ENCODE results near the gene PPP1R9B.

Gene PPP1R9B

DNA sequence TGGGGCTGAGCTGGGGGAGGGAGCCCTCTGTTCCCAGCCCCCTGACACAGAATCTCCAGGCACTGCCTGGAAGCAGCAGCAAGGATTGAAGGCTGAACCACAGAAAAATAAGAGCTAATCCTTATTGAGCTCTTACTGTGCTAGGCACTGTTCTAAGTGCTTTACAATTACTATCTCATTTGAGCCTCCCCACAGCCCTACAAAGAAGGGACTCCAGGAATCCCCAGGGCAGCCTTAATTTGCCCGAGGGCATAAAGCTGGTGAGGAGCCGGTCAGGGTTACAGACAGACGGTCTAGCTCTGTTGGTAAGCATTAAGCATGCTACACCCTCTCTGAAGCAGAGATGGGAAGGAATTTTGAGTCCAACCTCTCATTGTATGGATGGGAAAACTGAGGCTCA is 27.5 kb downstream of the PPP1R9B start:
- DNase-seq = no peak

DNA sequence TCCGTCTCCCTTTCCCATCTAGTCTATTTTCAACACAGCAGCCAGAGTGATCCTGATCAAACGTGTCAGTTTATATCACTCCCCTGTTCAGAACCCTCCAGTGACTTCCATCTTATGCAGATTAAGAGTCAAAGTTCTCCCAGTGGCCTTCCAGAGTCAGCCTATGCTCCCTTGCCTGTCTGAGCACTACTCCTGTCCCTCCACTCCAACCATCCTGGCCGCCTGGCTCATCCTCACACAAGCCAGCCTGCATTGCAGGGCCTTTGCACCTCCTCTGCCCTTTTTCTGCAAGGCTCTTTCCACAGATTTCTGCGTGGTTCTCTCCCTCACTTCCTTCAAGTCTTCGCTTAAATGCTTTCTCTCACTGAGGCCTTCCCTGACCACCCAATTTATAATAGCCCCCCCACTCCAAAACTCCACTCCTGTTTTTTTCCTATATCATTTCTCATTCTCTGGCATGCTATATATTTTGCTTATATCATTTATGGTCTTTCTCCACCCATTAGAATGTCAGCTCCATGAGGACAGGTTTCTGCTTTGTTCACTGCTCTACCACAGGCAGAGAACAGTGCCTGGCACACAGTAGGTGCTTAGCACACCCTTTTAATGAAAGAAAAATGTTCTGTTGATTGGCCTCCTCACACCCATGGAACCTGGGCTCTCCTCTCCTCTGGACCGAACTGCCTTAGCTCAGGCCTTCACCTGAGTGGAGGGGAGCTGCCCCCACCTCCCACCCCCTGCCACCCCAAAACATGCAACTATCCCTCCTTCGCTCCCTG is 29.8 kb downstream of the PPP1R9B start:
- no peak for DNase-seq

DNA sequence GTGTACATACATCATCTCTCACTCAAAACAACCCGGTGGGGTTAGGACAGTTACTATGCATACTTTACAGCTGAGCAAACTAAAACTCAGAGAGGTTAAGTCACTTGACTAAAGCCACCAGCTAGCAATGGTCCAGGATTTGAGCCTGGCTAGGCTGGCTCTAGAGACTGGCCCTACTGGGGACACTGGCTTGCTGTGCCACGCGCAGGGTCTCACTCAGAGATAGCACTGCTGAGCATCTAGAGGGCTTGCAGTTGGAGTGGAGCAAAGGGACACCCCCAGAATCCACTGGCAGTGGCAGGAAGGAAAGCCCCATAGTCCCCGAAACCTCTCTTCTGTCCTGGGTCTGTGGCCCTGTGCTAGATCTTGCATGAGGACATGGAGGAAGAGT is 31.7 kb downstream of the PPP1R9B start:
- DNase-seq = no peak

DNA sequence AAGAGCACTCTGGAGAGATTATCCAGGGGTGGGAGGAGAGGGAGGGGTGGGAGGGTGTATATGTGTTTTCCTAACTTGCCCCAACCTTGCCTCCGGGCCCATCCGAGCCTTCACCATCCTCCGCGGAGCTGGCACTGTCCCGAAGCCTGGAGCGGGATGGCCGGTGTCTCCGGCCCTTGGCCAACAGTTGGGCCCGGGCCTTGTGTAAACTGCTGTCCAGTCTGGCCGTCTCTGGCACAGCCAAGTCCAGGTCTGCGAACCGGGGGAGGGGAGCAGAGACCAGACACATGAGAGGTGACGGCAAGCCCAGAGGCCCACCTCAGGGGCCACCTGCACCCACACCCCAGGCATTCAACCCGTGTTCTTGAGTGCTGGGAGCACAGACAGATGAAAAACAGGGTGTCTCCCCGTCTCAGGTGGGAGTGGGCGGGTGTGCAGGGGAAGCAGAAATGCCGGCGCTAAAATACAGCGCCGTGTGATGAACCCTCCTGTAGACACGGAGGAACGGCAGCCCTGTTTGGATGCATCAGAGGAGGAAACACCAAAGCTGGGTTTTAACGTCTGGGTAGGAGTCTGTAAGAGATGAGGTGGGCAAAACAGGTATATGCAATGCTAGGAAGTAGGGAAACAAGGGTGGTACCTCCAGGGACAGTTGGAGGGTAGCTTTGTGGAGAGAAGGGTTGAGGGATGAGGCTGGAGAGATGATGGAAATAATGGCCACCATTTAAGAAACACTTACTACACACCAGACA is 32.2 kb downstream of the PPP1R9B start:
- no peak for DNase-seq

DNA sequence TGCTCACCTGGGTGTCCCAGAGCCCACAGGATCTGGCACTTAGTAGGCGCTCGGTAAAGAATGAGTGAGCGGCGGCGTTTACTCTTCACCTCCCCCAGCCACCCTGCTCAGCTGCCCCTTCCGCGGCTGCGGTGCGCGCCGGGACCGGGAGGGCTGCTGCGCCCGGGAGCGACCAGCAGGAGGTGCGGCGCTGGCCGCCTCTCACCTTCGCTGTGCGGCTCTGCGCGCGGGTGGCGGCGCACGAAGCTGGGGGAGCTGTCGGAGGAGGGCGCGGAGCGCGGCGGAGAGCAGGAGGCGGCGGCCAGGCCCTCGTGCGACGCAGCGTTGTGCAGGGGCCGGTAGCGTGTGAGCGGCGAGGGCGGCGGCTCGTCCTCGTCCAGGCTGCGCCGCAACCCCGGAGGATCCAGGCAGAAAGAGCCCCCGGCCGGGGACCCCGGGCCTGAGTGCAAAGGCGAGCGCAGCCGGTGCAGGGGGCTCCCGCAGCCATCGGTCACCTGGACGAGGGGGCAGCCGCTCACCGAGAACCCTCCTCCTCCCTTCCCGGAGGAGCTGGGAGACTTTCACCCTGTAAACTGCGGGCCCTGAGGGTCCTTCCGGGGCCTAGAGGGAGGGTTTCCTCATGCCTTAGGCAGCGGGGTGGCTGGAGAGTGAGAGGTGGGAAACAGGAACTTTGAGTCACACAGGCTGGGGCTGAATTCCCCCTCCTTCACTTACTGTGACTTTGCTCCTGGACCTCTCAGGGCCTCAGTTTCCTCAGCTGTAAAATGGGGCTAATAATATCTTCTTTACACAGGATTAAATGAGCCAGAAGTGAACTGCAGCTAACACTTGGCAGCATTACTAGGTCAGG is 33.0 kb downstream of the PPP1R9B start:
- no peak for DNase-seq

DNA sequence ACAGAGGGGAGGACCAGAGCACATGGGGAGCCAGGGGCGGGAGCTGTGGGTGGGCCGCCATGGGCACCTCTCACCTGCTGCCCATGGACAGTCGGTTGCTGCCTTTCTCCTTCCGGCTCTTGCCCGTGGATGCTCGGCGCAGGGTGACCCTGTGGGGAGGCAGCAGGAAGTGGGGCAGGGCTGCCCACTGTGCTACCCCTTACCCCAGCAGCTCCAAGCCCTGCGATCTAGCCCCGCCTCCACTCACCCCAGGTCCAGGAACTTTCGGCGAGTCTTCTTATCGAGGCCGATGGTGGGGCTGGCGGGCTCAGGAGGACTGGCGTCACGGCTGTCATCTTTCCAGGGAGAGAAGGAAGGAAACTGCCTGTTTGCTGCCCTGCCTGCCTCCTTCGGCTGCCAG is 34.7 kb downstream of the PPP1R9B start:
- DNase-seq = no peak

DNA sequence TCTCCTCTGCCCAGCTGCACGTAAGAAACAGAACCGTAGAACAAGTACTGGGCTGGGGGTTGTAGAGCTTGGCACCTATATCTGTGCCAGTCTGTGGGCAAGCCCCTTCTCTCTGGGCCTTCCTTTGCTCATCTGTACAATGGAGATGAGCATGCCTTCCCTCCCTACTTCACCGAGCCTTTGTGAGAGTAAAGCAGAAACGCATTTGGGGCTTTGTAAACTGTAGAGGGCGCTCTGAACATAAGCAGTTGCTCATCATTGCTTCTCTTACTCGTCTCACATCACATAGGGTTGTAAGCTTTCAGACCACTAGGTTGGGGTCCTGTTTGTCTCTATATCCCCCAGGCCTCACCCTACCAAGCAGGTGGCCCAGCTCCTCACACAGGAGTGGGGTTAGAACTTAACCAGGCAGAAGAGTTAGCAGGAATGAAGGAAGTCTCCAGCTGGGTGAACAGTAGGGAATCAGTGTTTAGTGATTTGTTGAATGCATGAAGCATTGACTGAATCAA is 35.6 kb downstream of the PPP1R9B start:
- peak; percentile 52 for DNase-seq

DNA sequence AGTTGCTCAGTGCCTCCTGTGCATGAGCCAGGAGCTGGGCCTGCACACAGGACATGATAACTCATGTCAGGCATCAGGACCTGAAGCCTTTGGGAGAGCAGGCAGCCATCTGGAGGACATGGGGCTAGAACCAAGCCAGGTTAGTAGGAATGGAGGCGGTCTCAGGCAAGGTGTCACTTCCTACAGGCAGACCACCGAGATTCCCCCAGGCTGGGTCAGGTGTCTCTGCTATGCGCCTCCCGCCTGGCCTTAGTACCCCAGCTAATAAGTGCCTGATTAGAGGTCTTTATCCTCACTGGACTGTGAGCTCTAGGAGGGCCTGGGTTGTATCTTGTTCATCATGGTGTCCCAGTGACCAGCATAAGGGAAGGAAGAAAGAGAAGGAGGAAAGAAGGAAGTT is 36.1 kb downstream of the PPP1R9B start:
- no peak for DNase-seq

DNA sequence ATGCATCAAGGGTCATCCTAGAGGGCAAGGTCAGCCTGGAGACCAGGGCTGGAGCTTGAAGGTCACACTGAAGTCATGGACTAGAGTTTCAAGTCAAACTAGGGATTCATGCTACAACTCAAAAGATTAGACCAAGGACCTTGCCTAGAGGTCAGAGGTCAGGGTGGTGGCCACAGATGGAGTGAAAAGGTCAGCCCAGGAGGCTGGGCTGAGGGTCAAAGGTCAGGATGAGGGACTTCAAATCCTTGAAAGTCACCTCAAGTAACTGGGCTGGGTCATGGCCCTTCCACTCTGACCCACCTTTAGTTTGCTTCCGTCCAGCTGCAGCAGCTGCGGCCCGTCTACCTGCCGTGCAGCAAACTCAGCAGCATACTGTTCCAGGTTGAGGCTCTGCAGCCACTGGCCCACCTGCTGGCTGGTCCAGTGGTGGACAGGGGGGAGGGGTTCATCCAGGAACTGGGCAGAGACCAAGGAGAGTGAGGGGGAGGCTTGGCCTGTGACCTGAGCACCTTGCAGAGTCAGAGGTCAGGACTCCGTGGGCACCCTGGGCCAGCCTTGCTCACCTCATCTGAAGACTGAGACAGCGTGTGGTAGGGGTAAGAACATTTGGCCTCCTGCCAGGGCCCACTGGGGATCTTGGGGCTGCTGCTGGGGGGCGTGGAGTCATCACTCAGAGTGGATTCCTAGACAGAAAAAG is 36.7 kb downstream of the PPP1R9B start:
- DNase-seq = no peak

DNA sequence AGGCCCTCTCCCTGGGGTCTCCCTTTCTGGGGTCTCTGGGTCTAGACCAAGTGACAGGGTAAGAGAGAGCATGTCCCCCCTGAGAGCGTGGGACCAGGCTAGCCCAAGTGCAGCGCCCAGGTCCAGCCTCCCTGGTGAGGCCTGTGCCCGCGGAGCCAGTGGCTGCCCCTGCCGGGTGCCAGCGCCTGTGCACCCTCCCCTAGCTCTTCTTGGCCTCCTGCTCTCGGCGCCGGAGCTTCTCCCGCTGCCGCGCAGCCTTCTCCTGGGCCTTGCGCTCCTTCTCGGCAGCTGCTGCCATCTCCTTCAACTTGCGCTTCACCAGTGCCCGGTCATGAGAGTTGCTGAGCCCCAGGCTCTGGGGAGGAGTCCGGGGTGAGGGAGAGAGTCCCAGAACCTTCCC is 37.8 kb downstream of the PPP1R9B start:
- no peak for DNase-seq

DNA sequence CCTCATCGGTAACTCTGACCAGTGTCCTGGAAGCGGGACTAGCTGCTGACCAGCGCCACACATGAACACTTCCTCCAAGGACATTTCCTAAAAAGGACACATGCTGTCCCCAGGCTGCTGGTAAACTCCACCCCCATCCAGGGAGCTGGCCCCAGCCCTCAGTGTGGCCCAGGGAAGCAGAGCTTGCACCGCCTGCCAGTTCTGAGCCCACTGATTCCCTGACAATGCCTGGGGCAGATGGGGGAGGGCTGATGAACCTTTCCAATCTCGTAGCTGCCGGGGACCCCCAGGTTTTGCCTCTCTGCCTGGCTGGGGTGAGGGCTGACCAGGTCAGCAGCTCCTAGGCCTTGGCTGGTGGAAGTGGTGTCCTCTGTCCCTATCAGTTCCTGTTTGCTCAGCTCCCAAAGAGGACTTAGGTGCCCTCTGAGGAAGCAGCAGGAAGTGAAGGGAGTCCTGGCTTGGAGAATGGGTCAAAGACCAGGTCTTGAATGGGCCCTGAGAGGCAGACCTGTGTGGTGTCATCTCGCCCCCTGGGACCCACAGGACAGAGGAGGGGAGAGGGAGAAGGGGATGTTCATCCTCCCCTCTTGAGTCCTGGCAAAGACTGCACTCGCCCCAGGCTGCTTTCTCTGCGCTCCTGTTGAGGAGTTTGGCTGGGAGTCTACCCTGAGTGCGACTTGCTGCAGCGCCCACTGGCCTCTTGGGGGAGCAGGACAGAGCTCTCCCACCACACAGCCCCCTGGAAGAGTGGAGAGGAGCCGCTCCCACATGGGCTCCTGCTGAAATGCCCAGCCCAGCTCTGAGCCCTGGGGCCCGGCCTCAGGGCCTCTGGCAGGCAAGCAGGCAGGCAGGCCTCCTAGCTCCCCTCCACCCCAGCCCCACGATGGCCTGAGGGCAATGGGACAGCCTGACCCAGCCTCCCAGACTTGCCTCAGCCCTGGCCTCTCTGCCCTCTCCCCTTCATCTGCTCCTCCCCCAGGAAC is 38.5 kb downstream of the PPP1R9B start:
- no peak for DNase-seq

DNA sequence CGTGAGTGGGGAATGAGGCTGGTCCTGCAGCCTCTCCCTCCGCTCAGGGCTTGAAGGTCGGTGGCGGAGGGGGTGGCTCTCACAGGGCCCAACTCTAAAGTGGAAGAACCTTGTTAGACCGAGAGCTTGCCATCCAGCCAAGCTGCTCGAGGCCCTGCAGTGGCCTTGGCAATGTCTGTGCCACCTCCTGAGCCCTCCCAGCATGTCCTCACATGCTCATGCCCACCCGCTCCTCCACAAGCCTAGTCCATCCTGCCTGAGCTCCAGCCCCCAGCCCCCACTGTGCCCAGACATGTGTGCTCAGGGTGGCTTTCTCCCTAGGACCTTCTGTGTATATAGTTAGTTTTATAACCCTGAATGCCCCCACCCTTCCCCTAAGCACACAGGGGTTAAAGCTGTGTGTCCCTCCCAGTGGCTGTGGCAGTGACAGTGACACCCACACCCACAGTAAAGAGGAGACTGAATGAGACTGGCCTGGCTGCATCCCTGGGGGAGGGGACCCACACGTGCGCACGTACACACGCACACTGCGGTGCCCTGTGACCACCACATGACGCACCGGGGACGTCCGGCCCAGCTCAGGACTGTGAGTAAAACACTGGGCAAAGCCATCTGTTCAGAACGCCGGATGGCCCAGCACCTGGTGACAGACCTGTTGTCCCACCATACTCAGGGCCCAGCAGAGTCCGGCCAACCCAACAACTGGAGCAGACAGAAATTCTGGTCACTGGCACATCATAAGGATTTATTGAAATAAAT is 39.7 kb downstream of the PPP1R9B start:
- DNase-seq = peak; percentile 54

DNA sequence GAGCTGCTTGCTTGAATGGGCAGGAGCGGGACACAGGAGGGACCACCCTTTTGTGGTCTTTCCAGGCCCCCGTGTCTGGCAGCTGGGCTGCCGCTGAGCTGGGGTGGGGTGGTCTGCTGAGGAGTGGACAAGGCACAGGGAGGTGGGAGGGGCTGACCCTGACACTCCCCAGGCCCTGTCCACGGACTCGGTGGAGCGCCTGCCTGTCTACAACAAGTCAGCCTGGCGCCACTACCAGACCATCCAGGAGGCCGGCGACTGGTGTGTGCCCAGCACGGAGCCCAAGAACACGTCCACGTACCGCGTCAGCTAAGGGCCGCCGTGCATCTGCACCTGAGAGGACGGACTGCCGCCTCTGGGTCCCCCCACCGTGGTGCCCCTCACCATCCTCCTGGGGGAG is 40.7 kb downstream of the PPP1R9B start:
- no peak for DNase-seq

DNA sequence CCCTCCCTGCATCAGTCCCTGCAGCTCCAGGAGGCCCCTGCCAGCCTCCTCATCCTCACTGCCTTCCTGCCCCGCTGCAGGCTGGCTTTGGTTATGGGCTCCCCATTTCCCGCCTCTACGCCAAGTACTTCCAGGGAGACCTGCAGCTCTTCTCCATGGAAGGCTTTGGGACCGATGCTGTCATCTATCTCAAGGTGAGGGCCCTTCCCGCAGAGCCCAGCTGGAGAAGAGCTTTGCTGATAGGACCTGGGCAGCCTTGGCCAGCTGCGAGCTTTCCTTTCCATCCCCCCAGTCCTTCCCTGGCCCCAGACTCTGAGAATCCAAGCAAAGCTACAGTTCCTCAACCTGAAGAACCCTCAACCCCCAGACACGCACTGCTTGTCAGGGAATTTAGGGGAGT is 41.3 kb downstream of the PPP1R9B start:
- no peak for DNase-seq

DNA sequence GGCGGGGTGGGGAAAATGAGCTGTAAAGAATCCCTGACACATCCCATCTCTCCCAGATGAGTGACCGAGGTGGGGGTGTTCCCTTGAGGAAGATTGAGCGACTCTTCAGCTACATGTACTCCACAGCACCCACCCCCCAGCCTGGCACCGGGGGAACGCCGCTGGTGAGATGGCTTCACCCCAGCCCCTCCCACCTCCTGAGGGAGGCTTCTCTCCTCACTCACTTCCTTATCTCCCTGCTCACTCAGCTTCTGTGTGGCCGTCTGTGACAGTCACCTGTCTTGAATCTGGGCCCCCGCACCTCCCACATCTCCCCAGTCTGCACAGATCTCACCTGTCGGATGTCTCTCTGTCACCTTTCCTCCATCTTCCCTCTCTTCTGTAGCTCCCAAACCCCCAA is 41.9 kb downstream of the PPP1R9B start:
- DNase-seq = no peak

DNA sequence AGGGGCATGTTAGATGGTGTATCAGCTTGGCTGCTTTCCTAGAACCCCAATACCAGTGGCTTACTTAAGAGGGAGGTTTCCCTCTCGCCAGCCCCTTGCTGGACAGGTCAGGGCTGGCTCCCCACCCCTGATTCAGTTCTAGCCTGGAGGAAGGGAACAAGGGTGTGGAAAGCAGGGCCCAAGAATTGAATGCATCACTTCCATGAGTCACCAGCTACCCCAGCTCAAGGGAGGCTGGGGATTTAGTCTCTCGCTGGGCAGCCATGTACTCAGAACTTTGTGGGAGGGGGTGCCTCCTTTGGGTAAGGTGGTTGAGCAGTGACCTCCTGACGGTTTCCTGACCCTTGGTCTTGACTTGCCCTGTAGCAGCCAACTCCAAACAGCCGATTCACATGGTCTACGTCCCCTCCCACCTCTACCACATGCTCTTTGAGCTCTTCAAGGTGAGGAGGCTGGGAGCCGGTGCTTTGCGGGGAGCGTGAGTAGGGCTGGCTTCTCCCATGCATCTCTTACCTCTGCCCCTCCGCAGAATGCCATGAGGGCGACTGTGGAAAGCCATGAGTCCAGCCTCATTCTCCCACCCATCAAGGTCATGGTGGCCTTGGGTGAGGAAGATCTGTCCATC is 42.6 kb downstream of the PPP1R9B start:
- no peak for DNase-seq

DNA sequence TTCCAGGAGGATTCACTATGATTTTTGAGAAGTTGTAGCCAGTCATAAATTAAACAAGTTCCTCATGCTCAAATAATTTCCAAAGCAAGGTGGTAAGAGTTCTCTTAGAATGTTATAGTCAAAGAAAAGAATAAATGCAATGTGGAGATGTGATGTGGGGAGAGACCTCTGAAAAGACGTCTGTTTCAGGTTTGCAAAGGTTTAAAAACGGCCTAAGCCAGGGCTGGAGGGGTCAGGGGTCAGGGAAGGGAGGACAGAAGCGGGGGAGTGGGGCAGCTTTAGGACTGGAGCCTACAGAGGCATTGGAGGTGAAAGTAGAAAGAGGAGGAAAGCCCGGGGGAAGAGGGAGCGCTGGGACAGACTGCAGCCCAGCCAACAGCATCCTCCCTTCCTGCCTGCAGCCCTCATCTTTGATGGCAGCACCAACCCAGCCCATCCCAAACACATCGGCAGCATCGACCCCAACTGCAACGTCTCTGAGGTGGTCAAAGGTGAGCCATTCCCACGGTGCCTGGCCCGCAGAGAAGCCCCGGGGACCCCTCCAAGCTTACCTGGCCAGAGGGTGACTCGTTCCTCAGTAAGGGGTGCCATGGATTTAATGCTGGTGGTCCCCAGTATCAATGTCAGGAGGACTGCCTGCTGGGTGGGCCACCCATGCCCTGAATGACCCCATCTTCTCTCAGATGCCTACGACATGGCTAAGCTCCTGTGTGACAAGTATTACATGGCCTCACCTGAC is 43.9 kb downstream of the PPP1R9B start:
- no peak for DNase-seq

DNA sequence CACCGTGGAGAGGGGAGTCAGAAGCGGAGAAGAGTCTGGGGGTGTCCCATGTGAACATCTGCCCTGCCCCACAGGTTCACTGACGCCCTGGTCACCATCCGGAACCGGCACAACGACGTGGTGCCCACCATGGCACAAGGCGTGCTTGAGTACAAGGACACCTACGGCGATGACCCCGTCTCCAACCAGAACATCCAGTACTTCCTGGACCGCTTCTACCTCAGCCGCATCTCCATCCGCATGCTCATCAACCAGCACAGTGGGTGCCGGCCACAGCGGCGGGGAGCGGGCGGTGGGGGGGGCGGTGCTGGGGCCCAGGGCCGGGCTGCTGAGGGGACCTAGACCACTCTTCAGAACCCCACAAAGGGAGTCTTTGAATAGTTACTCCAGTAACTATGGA is 44.7 kb downstream of the PPP1R9B start:
- no peak for DNase-seq

DNA sequence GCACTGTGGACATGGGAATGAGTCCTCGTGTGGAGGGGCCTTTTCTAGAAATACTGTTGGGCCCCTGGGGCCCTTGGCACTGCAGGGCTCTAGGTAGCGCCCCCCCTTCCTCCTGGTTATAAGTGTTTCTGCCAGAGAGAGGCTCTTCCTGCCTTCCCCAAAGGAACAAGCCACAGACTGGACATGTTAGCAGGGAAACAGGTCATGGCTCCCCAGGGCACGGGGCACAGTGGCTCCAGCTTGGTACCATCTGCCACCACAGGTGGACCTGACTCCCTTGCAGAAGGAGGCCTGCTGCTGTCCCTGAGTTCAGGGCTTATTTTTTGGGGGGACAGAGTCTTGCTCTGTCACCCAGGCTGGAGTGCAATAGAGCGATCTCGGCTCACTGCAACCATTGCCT is 46.5 kb downstream of the PPP1R9B start:
- DNase-seq = no peak

DNA sequence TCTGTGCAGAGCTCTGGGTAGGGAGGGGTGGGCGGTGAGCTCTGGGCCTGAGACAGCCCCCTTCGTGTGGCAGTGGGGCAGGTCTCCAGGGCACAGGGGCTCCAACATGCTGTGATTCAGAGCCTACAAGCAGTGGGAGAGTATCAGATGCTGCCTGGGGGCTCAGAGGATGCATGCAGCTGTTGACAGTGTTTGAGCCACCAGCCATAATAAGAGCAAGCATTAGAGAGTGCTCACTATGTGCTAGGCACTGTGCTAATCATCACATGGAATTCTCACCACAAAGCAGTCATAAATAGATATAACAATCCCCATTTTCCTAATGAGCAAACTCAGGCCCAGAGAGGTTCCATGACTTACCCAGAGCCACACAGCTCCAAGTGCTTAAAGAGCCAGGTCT is 47.2 kb downstream of the PPP1R9B start:
- DNase-seq = no peak

Data from NCI-H524 treated with DMSO at 0.1 percent for 48 hours (cell line).